HCT116 (cell line): Measurements from ENCODE around the gene AFTPH.

Experiments used
- CEBPB ChIP-seq: IDR thresholded peaks from 2 replicates; pipeline ENCODE4 v1.6.1; 2012; ENCODE audit warnings: low read depth
- EZH2 ChIP-seq: fragments of 200-600 bp; sonication (generic); IDR thresholded peaks from 2 replicates; pipeline ENCODE4 v1.6.1; 2017; ENCODE audit warnings: antibody characterized with exemption, mixed run types
- EZH2phosphoT487 ChIP-seq: fragments of 200-600 bp; IDR thresholded peaks from 2 replicates; pipeline ENCODE4 v1.6.1; 2018; ENCODE audit warnings: antibody characterized with exemption, borderline replicate concordance
- POLR2A ChIP-seq: IDR thresholded peaks from 2 replicates; pipeline ENCODE4 v1.7.0; 2011; ENCODE audit warnings: borderline replicate concordance; ENCODE audit not compliant: insufficient read depth, insufficient read length; ENCODE audit errors: extremely low read depth
- SIN3A ChIP-seq: IDR thresholded peaks from 2 replicates; pipeline ENCODE4 v1.6.1; 2012; ENCODE audit warnings: low read depth
- SP1 ChIP-seq: IDR thresholded peaks from 2 replicates; pipeline ENCODE4 v1.6.1; 2012; ENCODE audit warnings: low read depth
- TCF7L2 ChIP-seq: IDR thresholded peaks from 2 replicates; pipeline ENCODE4 v1.7.0; 2011; ENCODE audit warnings: borderline replicate concordance, inconsistent platforms; ENCODE audit not compliant: insufficient read depth, insufficient read length; ENCODE audit errors: extremely low read depth
- TF ChIP-seq, protein P1 (sequence below), 3 experiments: fragments of 200-600 bp in 1 of 3; sonication (generic) in 1 of 3; IDR thresholded peaks in 2 of 3; conservative IDR thresholded peaks in 1 of 3; 2 replicates each; pipeline ENCODE4 v1.5.1; 2012 to 2017; ENCODE audit warnings: low read depth in 2 of 3, low read length in 2 of 3, antibody characterized with exemption in 1 of 3, borderline replicate concordance in 1 of 3, control low read depth in 1 of 3, mild to moderate bottlenecking in 1 of 3, mixed read lengths in 1 of 3, mixed run types in 1 of 3, moderate library complexity in 1 of 3; ENCODE audit not compliant: insufficient read depth in 1 of 3

DNA sequence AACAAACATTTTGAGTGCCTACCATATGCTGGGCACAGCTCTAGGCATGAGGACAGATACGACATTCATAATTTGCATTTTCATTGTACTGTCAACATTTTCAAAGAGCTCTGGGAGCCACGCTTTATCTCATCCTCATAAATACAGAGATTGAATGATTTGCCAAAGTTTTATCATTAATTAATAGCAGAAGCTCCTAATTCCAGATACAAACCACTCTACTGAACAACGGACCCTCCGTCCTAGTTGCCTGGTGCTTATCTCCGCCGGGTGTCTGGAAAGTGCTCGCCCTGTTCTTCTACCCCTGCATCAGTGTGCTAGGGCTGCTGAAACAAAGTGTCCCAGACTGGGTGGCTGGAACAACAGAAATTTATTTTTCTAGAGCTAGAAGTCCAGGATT, 105.7 kb downstream of the AFTPH start:
- TF ChIP-seq, protein P1, sequence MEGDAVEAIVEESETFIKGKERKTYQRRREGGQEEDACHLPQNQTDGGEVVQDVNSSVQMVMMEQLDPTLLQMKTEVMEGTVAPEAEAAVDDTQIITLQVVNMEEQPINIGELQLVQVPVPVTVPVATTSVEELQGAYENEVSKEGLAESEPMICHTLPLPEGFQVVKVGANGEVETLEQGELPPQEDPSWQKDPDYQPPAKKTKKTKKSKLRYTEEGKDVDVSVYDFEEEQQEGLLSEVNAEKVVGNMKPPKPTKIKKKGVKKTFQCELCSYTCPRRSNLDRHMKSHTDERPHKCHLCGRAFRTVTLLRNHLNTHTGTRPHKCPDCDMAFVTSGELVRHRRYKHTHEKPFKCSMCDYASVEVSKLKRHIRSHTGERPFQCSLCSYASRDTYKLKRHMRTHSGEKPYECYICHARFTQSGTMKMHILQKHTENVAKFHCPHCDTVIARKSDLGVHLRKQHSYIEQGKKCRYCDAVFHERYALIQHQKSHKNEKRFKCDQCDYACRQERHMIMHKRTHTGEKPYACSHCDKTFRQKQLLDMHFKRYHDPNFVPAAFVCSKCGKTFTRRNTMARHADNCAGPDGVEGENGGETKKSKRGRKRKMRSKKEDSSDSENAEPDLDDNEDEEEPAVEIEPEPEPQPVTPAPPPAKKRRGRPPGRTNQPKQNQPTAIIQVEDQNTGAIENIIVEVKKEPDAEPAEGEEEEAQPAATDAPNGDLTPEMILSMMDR (IDR thresholded peaks at IDR 0.05 in 2 of 3, conservative IDR thresholded peaks at IDR 0.05 in 1 of 3; ENCODE audit: borderline replicate concordance in 1 of 3, insufficient read depth in 1 of 3, low read depth in 2 of 3, low read length in 2 of 3) = no peak
- TF ChIP-seq POLR2A (no peak), EZH2 (no peak), SIN3A (no peak), EZH2phosphoT487 (no peak), CEBPB (no peak), TCF7L2 (no peak), SP1 (no peak)
